ENCODE data around the gene SOS2.

- TF ChIP-seq, protein P1, sequence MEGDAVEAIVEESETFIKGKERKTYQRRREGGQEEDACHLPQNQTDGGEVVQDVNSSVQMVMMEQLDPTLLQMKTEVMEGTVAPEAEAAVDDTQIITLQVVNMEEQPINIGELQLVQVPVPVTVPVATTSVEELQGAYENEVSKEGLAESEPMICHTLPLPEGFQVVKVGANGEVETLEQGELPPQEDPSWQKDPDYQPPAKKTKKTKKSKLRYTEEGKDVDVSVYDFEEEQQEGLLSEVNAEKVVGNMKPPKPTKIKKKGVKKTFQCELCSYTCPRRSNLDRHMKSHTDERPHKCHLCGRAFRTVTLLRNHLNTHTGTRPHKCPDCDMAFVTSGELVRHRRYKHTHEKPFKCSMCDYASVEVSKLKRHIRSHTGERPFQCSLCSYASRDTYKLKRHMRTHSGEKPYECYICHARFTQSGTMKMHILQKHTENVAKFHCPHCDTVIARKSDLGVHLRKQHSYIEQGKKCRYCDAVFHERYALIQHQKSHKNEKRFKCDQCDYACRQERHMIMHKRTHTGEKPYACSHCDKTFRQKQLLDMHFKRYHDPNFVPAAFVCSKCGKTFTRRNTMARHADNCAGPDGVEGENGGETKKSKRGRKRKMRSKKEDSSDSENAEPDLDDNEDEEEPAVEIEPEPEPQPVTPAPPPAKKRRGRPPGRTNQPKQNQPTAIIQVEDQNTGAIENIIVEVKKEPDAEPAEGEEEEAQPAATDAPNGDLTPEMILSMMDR (IDR thresholded peaks at IDR 0.05; ENCODE audit: low read length) = no peak
- TF ChIP-seq EZH2phosphoT487 (IDR thresholded peaks at IDR 0.05; ENCODE audit: low read length) (no peak), EZH2 (optimal IDR thresholded peaks at IDR 0.05; ENCODE audit: low read depth, low read length) (no peak)
Measured at GRCh38 chr14:50270932-50271331, 39.6 kb upstream of the SOS2 start.

All from MM.1S (cell line).